Subcutaneous abdominal adipose tissue (tissue), 5 donors: ENCODE data around the gene FOXA1.

Experiments
- H3K27ac ChIP-seq: one replicate; pipeline ENCODE4 v1.7.0; 2013; ENCODE audit warnings: low read depth, mild to moderate bottlenecking, inconsistent platforms, low read length, moderate library complexity
- H3K27me3 ChIP-seq, 5 donors: one replicate each; pipeline ENCODE4 v1.7.0; 2013; ENCODE audit warnings: low read length in 5 of 5, inconsistent platforms in 1 of 5; ENCODE audit not compliant: control insufficient read depth in 5 of 5, insufficient read depth in 4 of 5
- H3K36me3 ChIP-seq, 5 donors: one replicate each; pipeline ENCODE4 v1.7.0; 2013; ENCODE audit warnings: low read length in 5 of 5; ENCODE audit not compliant: control insufficient read depth in 5 of 5, insufficient read depth in 5 of 5
- H3K4me1 ChIP-seq, 5 donors: one replicate each; pipeline ENCODE4 v1.7.0; 2013; ENCODE audit warnings: low read length in 5 of 5, mild to moderate bottlenecking in 3 of 5, moderate library complexity in 1 of 5; ENCODE audit not compliant: control insufficient read depth in 5 of 5, insufficient read depth in 5 of 5
- H3K4me3 ChIP-seq, 5 donors: one replicate each; pipeline ENCODE4 v1.7.0; 2013; ENCODE audit warnings: low read length in 5 of 5, low read depth in 1 of 5
- H3K9ac ChIP-seq, 5 donors: one replicate each; pipeline ENCODE4 v1.7.0; 2013; ENCODE audit warnings: low read length in 5 of 5, mild to moderate bottlenecking in 4 of 5, moderate library complexity in 3 of 5
- H3K9me3 ChIP-seq, 5 donors: one replicate each; pipeline ENCODE4 v1.7.0; 2013; ENCODE audit warnings: low read length in 5 of 5; ENCODE audit not compliant: control insufficient read depth in 5 of 5
- donor health status: healthy.
- donor health status: healthy.
- donor health status: healthy.
- donor health status: healthy.
- donor health status: healthy.

Gene FOXA1

DNA sequence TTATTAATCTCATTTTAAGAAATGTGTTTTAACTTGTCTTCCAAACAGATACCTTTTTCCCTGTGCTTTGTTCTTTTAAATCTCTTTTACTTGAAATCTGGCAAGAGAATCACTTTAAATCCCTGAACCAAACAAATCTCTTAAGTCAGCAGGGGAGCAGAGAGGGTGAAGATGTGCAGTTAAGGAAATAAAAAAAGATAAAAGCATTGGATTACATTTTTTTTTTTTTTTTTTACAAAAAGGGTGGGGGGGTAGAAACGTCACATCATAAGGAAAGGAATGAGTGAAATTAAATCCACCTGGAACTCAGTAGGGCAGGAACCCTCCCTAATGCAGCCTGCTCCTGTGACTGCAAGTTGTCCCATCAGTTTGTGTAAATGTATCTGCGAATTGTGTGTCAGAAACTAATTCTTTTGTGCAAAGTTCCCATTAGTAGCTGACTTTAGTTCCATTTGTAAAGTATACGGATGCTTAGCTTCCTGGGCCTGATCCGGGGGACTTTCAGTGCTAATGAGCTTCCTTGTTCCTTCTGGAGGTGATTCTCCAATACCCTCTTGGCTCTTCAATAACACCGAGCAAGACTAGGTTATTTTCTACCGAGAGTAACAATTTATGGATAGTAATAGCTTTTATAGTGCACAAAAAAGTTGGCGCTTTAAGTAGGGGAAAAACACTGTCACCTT is 1.9 kb upstream of the FOXA1 start:
- Histone ChIP-seq H3K9me3 (no peaks in the 10 kb centered on the region), H3K27ac (no peak overlapping the region), H3K9ac (no peak overlapping the region), H3K36me3 (no peaks in the 10 kb centered on the region), H3K4me3 (no peak overlapping the region), H3K4me1 (peaks cover 2 to 52% (median 46%) of the 10 kb centered on the region in 5 donors), H3K27me3 (peaks cover 64 to 84% (median 77%) of the 10 kb centered on the region in 5 donors)

DNA sequence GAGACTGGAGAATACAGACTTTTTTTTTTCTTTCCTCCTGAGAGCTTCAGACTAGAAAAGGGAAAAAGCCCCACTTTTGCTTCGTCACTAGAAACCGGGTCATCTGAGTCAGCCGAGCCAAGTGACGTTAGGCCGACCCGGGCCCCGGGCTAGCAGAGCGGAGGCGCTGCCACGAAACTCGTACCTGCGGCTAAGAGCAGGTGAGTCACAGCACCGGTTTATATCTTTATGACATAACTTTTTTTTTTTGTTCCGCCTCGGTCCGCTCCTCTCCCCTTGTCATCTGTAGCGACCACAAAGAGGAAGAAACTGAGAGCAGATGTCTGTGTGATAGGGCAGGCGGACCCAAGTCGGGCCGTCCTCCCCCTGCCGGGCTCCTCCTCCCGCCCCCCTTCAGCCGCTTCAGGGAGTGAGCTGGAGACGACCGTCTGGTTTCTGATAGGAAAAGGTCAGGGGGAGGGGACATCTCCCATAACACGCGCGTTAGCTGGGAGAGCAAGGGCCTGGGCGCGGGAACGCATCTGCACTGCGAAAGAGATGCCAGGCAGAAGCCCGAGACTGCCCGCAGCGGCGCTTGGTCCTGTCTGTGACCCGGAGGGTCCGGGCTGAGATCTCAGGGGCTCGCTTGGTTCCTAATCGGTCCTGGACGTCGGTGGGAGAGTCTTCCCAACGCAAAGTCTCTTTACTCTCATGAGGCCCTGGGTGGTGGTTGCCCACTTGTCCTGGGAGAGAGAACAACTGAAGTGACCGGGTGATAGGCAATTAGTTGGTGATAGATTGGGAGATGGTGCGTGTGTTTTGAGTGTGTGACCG is 966 bp upstream of the FOXA1 start:
- Histone ChIP-seq H3K4me3 (peak overlapping the region in 4 of 5 donors; percentile 21 to 62 (median 38)), H3K9me3 (no peaks in the 10 kb centered on the region), H3K27ac (no peak overlapping the region), H3K27me3 (peaks cover 64 to 83% (median 76%) of the 10 kb centered on the region in 5 donors), H3K9ac (no peak overlapping the region), H3K36me3 (no peaks in the 10 kb centered on the region), H3K4me1 (peaks cover 2 to 55% (median 47%) of the 10 kb centered on the region in 5 donors)

DNA sequence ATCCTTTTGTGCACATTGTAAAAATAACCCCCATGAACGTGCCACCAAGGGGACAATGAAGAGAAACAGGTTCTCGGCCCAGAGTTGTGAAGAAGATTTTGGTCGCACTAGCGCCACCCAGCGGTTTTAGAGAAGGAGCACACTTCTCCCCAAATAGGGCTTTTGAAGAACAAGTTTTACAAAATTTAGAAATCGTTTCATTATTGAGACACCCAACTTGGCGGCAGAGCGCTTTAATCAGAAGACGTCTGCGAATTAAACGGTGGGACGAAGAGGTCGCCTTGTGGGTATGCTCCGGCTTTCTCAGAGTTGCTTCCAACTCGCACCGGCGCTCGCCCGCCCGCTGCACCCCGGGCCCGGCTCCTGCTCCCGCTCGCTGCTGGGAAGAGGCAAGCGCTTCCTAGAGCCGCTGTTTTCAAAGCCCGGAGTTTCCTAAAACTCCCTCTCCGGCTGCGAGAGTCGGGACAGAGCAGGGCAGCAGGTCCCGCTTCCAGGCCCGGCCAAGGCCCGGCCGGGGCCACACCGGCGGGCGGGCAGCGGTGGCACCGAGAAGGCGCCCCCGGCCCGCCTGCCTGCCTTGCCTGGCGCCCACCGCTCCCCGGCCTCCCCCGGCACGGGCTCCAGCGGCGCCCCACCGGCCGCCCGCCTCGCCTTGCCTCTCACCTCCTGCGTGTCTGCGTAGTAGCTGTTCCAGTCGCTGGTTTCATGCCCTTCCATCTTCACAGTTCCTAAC is 645 bp downstream of the FOXA1 start:
- peaks cover 2 to 47% (median 39%) of the 10 kb centered on the region in 5 donors for H3K4me1 ChIP-seq
- peak overlapping the region; percentile 41 to 62 (median 59) for H3K4me3 ChIP-seq
- H3K27me3 ChIP-seq: peaks cover 52 to 80% (median 76%) of the 10 kb centered on the region in 5 donors
- peak overlapping the region in 1 of 5 donors; percentile 56 for H3K9ac ChIP-seq
- no peak overlapping the region for H3K27ac ChIP-seq
- H3K9me3 ChIP-seq: no peaks in the 10 kb centered on the region
- no peaks in the 10 kb centered on the region for H3K36me3 ChIP-seq

DNA sequence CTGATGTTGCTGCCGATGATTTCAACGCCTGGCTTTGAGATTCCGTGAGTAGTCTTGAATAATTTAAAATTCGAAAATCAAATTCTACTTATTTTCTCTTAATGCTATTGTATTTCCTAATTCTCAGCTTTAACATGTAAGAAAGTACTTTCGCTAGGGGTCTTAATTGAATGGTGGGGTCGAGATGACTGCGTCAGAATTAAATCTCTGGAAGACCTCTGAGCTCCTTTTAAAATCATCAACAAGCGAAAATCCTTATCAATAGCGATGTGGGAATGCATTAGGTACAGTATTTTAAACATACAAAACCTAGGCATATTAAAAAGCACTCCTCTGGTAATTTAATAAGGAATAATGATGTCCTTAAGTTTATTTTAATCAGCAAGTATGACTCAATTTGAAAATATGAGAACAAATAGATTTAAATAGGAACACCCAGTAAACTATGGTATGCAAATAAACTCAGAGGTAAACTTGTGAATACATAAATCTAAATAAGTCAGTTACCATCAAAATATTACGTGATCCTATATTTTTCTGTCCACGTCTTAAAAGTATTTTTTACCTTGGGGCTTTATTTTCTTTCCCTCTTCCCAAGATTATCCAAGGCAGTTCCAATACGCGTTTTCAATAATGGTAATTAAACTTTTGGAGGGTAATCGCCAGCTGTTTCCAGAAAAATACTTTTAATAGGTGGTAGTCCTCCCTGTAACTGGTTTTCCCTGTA is 1.4 kb downstream of the FOXA1 start:
- no peak overlapping the region for H3K9ac ChIP-seq
- peak overlapping the region in 4 of 5 donors; percentile 41 to 62 (median 54) for H3K4me3 ChIP-seq
- H3K27ac ChIP-seq: no peak overlapping the region
- H3K4me1 ChIP-seq: peaks cover 2 to 40% (median 32%) of the 10 kb centered on the region in 5 donors
- no peaks in the 10 kb centered on the region for H3K36me3 ChIP-seq
- no peaks in the 10 kb centered on the region for H3K9me3 ChIP-seq
- peaks cover 53 to 80% (median 75%) of the 10 kb centered on the region in 5 donors for H3K27me3 ChIP-seq

DNA sequence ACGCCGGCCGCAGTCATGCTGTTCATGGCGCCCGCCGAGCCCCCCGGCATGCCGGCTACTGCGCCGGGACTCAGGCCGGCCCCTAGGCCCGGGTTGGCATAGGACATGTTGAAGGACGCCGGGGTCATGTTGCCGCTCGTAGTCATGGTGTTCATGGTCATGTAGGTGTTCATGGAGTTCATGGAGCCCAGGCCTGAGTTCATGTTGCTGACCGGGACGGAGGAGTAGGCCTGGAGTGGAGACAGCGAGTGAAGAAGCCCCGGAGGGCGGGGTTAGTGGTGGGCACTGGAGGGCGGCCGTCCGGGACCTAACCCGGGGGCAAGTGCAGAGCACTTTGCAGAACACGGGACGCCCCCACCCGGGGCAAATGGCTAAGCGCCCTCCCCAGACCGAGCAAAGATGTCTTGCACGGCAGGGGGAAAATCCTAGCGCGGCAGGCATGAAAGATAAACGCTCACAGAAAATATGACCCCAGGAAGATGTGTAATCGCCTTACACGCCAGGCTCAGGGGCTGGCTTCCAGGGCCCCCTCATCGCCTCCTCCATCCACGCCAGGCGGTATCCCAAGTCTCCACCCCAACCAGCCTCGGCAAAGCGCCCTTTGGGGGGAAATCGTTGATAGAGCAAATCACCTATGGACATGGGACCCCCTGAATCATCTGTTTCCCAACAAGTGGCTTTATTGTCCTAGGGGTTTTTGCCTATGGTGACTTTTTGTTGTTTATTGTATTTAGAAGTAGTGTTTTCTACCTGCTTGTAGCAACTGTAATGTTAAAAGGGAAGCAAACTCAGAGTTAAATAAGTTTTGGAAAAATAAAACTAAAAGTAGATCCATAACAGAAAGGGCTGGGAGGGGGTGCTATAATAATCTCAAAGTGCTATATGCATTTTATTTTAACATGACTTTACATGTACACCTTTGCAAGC is 2.3 kb downstream of the FOXA1 start:
- Histone ChIP-seq H3K36me3 (no peaks in the 10 kb centered on the region), H3K27ac (no peak overlapping the region), H3K4me1 (peaks cover 0 to 30% (median 27%) of the 10 kb centered on the region in 5 donors), H3K27me3 (peaks cover 50 to 78% (median 72%) of the 10 kb centered on the region in 5 donors), H3K4me3 (no peak overlapping the region), H3K9me3 (no peaks in the 10 kb centered on the region), H3K9ac (no peak overlapping the region)

DNA sequence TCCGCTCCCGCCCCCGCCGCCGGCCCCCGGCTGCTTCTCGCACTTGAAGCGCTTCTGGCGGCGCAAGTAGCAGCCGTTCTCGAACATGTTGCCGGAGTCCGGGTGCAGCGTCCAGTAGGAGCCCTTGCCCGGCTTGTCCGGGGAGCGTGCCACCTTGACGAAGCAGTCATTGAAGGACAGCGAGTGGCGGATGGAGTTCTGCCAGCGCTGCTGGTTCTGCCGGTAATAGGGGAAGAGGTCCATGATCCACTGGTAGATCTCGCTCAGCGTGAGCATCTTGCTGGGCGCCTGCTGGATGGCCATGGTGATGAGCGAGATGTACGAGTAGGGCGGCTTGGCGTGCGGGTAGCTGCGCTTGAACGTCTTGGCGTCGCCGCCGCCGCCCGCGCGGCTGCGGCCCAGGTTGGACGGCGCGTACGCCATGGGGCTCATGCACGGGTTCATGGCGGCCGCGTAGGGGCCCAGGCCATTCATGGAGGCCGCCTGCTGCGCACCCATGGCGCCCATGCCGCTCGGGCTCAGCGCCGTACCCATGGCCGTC is 3.0 kb downstream of the FOXA1 start:
- H3K9me3 ChIP-seq: no peaks in the 10 kb centered on the region
- no peak overlapping the region for H3K4me3 ChIP-seq
- no peaks in the 10 kb centered on the region for H3K36me3 ChIP-seq
- no peak overlapping the region for H3K9ac ChIP-seq
- peaks cover 51 to 78% (median 70%) of the 10 kb centered on the region in 5 donors for H3K27me3 ChIP-seq
- peaks cover 0 to 29% (median 24%) of the 10 kb centered on the region in 5 donors for H3K4me1 ChIP-seq
- no peak overlapping the region for H3K27ac ChIP-seq

DNA sequence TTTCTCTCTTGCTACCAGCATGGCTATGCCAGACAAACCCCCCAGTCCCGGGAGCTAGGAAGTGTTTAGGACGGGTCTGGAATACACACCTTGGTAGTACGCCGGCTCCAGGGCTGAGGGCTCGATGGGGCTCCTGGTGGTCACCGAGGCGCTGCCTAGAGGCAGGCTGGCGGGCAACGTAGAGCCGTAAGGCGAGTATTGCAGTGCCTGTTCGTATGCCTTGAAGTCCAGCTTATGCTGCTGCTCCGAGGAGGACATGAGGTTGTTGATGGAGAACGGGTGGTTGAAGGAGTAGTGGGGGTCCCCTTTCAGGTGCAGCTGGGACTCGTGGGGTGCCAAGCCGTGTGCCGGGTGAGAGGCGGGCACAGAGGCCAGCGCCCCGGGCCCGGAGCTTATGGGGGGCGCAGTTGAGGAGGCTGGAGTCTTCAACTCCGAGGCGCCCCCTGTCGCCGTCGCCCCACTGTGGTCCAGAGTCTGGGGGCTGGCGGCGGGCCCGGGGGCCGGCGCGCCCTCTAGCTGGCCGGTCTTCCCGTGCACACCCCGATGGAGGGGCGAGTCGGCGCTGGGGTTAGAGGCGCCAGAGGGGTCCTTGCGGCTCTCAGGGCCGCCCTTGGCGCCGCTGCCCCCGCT is 3.6 kb downstream of the FOXA1 start:
- peaks cover 53 to 79% (median 67%) of the 10 kb centered on the region in 5 donors for H3K27me3 ChIP-seq
- no peak overlapping the region for H3K9ac ChIP-seq
- H3K27ac ChIP-seq: no peak overlapping the region
- H3K36me3 ChIP-seq: no peaks in the 10 kb centered on the region
- H3K4me1 ChIP-seq: peaks cover 0 to 29% (median 24%) of the 10 kb centered on the region in 5 donors
- no peaks in the 10 kb centered on the region for H3K9me3 ChIP-seq
- H3K4me3 ChIP-seq: no peak overlapping the region

DNA sequence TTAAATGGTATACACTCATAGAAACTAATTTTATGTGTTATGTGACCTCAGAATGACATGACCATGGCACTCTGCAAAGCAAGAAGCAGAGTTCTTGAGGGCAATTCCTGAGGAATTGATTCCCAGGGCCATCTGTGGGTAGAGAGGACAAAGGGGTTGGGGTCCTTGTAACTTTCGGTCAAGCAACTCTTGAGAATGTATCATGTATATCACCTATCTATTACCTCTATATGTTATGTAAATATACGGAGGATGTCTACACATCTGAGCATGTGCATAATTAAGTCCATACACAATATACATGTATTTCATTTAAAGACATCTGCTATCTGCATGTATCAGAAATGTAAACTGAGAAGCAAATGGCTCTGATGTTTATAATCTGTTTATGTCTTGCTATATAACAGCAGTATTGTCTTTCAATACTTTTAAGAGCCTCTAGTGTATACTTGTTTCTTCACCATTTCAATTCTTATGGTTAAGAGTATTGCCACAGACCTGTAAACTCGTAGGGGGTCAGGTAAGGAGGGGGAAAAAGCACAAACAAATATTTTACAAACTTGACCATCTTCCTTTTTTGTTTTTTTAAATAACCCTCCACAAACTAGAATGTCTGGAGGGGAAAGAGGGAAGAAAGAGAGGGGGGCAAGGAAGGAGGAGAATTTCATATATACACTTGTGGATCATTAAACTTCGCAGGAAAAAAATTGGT is 4.5 kb downstream of the FOXA1 start:
- Histone ChIP-seq H3K27ac (no peak overlapping the region), H3K9me3 (no peaks in the 10 kb centered on the region), H3K36me3 (no peaks in the 10 kb centered on the region), H3K4me3 (no peak overlapping the region), H3K4me1 (peaks cover 0 to 22% (median 16%) of the 10 kb centered on the region in 5 donors), H3K9ac (no peak overlapping the region), H3K27me3 (peaks cover 54 to 84% (median 67%) of the 10 kb centered on the region in 5 donors)
